Measurements from ENCODE around the gene NEK4. TPM values are rescaled to one million over a fixed set of nuclear protein-coding genes. Genes with fewer than 3 reads are reported as not detected.

The NEK4 gene
- total RNA-seq, 1 donor from 2014 or later: 15.1 TPM

- TF ChIP-seq CTCF (IDR thresholded peaks at IDR 0.05; ENCODE audit: insufficient read depth, low read depth, low read length): no peak
- TF ChIP-seq EZH2 (IDR thresholded peaks at IDR 0.05; ENCODE audit: insufficient read depth, low read length): no peak
- Histone ChIP-seq H3K27me3 (ENCODE audit: insufficient read depth, low read length) (no peaks in the 10 kb centered on the region), H3K9me3 (ENCODE audit: insufficient read depth, low read depth, low read length) (no peaks in the 10 kb centered on the region), H4K20me1 (ENCODE audit: insufficient read depth, low read length) (no peaks in the 10 kb centered on the region), H3K27ac (ENCODE audit: low read depth, low read length) (no peak overlapping the region), H3K4me2 (ENCODE audit: low read length) (no peak overlapping the region), H3K9ac (ENCODE audit: low read length) (no peak overlapping the region), H3K4me1 (ENCODE audit: insufficient read depth, low read length) (no peaks in the 10 kb centered on the region), H3K4me3 (ENCODE audit: insufficient read depth, low read depth, low read length) (no peak overlapping the region), H3K79me2 (ENCODE audit: insufficient read depth, low read length) (no peaks in the 10 kb centered on the region), H2AFZ (ENCODE audit: low read depth, low read length) (no peak overlapping the region), H3K36me3 (ENCODE audit: insufficient read depth, low read length) (no peaks in the 10 kb centered on the region)
- Mint-ChIP-seq H3K36me3 (ENCODE audit: low read depth, unreplicated experiment) (no peaks in the 10 kb centered on the region), H3K9me3 (ENCODE audit: unreplicated experiment) (peaks cover 3% of the 10 kb centered on the region), H3K27me3 (ENCODE audit: low read depth, unreplicated experiment) (peaks cover 21% of the 10 kb centered on the region), H3K4me1 (ENCODE audit: low read depth, unreplicated experiment) (peaks cover 5% of the 10 kb centered on the region), H3K4me3 (ENCODE audit: unreplicated experiment) (no peak overlapping the region), H3K27ac (ENCODE audit: unreplicated experiment) (no peak overlapping the region)
- no peak for DNase-seq (ENCODE audit: low read depth)
- no peak for FAIRE-seq
These were observed 24.7 kb upstream of the NEK4 start for GRCh38 chr3:52795298-52795900.

- Histone ChIP-seq H3K79me2 (ENCODE audit: insufficient read depth, low read length) (no peaks in the 10 kb centered on the region), H3K4me2 (ENCODE audit: low read length) (no peak within 1 kb of the TSS), H3K36me3 (ENCODE audit: insufficient read depth, low read length) (no peaks in the 10 kb centered on the region), H3K27me3 (ENCODE audit: insufficient read depth, low read length) (no peaks in the 10 kb centered on the region), H4K20me1 (ENCODE audit: insufficient read depth, low read length) (no peaks in the 10 kb centered on the region), H3K9ac (ENCODE audit: low read length) (no peak within 1 kb of the TSS), H2AFZ (ENCODE audit: low read depth, low read length) (no peak within 1 kb of the TSS), H3K9me3 (ENCODE audit: insufficient read depth, low read depth, low read length) (no peaks in the 10 kb centered on the region), H3K4me1 (ENCODE audit: insufficient read depth, low read length) (no peaks in the 10 kb centered on the region), H3K4me3 (ENCODE audit: insufficient read depth, low read depth, low read length) (no peak within 1 kb of the TSS), H3K27ac (ENCODE audit: low read depth, low read length) (no peak within 1 kb of the TSS)
- Mint-ChIP-seq H3K9me3 (ENCODE audit: unreplicated experiment) (peaks cover 3% of the 10 kb centered on the region), H3K4me1 (ENCODE audit: low read depth, unreplicated experiment) (peaks cover 5% of the 10 kb centered on the region), H3K36me3 (ENCODE audit: low read depth, unreplicated experiment) (no peaks in the 10 kb centered on the region), H3K27me3 (ENCODE audit: low read depth, unreplicated experiment) (peaks cover 21% of the 10 kb centered on the region), H3K27ac (ENCODE audit: unreplicated experiment) (no peak within 1 kb of the TSS), H3K4me3 (ENCODE audit: unreplicated experiment) (no peak within 1 kb of the TSS)
- no peak for DNase-seq (ENCODE audit: low read depth)
- no peak for FAIRE-seq
- TF ChIP-seq EZH2 (IDR thresholded peaks at IDR 0.05; ENCODE audit: insufficient read depth, low read length): no peak
- TF ChIP-seq CTCF (IDR thresholded peaks at IDR 0.05; ENCODE audit: insufficient read depth, low read depth, low read length): no peak
These were observed 23.9 kb upstream of the NEK4 start, which contains the start of gene ITIH3 for GRCh38 chr3:52794612-52795099. Gene ITIH3, plus strand, starts transcription at chr3:52794796. Its CDS starts 8 bp downstream, at chr3:52794804.

All from astrocyte (in vitro differentiated cells and primary cell).